T-helper 2 cell (primary cell): ENCODE measurements around the gene NAA38.

ENCODE experiments used
- DNase-seq, 5 experiments: peaks; one replicate each; pipeline versions ENCODE4 v3.0.0 to v3.0.0-alpha.2; 2012 to 2022

Gene NAA38

DNA sequence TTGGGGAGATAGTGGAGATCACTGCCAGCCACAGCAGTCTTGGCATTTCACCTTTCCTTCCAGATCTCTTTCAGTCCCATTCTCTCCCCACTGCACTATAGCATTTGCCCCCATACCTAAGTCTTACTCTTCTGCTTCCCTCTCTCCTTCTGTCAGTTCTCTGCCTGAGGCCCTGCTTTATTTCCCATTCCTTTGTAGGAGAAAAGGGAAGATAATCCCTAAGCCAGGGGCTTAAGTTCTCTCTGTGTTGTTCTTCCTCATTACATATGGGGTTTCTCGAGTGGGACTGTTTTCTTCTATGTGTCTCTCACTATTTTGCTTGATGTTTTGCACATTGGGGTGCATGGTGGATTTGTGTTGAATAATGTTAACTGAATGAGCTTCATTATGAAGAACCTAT lies 16.9 kb downstream of the NAA38 start:
- DNase-seq, result no peak

DNA sequence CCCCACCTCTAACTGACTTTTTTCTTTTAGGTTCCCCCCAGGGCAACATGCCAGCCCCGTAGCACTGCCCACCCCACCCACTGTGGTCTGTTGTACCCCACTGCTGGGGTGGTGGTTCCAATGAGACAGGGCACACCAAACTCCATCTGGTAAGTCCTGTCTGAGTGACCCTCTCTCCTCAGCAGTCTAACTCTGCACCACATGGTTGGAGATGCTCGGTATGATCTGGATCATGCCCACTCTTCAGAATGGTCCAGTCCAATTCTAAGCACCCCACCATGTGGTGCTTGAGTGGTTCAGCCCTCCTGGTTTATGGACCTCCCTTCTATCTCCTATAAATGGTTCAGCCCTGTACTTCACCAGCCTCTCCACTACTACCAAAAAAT lies 17.5 kb downstream of the NAA38 start:
- peak in 1 of 5 experiments; percentile 65 for DNase-seq

DNA sequence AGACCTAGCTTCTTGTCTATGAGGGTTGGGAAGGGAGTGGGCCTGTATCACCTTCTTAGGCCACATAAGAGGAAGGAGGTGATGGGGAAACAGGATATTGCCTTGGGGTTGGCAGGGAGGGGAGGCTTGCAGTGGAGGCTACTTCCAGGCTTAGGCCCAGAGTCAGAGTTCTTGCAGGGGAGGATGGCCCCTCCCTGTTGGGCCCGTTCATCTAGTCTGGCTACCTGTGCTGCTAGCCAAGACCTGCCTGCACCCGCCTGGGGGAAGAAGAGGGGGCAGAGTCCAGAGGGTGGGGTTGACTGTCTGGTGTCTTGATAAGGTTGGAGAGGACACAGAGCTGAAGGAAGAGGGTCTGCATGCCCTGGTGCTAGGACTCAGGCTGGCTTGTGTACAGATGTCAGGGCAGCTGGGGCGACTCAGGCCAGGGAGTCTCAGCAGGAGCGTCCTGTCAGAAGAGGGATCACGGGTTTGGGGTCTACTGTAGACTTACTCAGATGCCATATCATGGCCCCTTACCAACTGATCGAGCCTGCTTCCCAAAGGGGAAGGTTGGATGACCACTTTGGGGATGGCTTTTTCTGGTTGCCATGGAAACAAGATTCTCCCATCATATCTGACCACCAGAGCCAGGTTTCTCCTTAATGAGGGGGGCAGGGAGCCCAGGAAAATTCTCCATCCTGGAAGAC lies 18.0 kb downstream of the NAA38 start:
- DNase-seq, result no peak

DNA sequence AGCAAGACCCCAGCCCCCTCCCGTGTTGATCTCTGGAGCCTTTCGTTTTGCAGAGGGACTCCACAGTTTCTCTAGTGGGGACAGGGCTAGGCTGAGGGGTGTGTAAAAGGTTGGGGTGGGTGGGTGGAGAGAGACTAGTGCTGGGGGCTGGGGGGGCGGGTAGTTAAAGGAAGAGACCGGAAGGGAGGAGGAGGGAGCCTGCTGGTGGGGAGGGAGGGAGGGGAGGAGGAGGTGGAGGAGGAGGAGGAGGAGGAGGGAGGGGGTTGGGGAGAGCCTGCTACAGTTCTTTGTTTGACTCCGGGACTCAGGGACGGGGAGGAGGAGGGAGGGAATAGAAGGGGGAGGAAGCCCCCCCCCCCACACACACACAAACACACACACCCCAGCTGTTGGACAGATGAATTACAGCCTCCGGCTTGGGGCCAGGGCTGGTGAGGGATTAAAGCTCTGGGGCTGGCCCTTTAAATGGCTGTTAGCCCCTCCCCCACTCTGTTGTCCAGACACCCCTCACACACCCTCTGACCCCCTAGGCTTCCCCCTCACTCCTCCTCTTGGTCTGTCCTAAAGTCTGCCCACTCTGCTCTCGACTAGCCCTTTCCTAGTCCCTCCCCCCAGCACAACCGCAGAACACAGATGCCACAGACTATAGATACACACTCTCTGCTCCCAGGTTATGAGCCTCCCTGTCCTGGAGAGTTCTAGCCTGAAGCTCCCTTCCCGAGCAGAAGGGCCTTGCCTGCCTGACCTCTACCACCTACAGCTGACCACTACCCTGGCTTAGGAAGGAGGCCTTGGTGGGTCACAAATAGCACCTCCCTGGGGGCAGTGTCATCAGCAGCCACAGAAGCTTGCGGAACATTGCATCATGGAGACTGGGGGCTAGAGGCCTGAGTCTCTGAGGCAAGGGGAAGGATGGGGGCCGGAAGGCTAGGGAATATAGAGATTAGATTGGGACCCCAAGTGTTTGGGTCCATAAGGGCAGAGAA lies 19.0 kb downstream of the NAA38 start:
- DNase-seq, result peak in 1 of 5 experiments; percentile 32

GRCh38 chr17:7837408-7838088 lies 19.8 kb downstream of the NAA38 start:
- no peak for DNase-seq

- peak in 4 of 5 experiments; percentile 57 to 75 (median 63) for DNase-seq
Observed at GRCh38 chr17:7836596-7837407, 20.6 kb downstream of the NAA38 start.

- peak in 2 of 5 experiments; percentile 56 to 70 for DNase-seq
Observed at GRCh38 chr17:7835814-7836595, 21.4 kb downstream of the NAA38 start.

GRCh38 chr17:7834957-7835813 lies 22.2 kb downstream of the NAA38 start:
- peak; percentile 82 to 92 (median 91) for DNase-seq

DNA sequence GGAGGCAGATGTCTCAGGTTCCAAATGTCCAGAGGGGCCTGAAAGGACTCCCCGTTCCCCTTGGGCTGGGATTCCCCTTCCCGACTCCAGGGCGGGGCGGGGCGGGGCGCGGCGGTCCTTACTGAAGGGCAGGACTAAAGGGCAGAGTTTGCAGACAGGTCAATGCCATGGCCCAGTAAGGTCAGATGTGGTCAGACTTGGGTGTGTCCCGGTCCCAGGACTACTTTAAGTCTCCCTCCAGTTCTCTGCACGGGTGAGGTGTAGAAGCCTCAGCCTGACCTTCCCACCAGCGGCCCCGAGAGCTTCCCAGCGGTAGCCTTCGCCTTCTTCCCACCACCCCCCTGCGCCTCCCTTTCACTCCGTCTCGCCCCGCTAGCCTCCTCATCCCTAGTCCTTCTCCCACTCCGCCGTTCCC lies 22.8 kb downstream of the NAA38 start:
- DNase-seq, result peak in 3 of 5 experiments; percentile 48 to 62 (median 60)

DNA sequence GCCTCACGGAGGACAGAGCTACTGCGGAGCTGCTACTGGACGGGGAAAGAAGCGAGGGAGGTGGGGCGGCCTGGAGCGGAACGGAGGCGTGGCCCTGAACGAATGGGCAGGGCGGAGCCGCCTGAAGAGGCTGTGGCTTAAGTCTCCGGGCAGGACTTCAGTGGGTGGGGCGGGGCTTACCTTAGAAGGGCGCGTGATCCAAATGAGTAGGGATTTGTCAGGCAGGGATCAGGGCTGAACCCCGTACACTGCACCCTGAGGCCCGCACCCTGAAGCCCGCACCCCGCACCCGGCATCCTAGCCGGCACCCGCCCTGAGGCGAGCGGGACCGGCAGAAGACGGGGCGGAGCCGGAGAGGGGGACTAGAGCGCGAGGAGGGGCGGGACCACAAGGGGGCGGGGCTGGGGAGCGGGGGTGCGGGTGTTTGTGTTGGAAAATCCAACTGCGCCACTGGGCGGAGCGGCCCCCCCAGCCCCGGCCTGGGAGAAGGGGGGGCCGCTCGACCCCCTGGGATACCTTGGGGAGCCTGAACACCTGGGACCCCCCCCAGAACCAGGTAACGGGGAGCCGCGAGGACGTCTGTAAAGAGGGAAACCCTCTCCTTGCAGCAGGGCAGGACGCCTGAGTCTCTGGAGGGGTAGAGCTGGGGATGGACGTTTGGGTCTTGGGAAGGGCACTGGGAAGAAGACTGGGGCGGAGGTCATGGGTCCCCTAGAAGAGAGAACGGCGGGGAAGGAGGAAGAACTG lies 23.4 kb downstream of the NAA38 start, which contains the start of gene KDM6B:
TSS of gene KDM6B (plus strand) at position 423 of the 747 bp plus-strand sequence. CDS start 11,338 bp downstream, outside the sequence.
- DNase-seq, result peak; percentile 70 to 93 (median 85)

GRCh38 chr17:7833011-7833794 lies 24.2 kb downstream of the NAA38 start:
- no peak for DNase-seq

DNA sequence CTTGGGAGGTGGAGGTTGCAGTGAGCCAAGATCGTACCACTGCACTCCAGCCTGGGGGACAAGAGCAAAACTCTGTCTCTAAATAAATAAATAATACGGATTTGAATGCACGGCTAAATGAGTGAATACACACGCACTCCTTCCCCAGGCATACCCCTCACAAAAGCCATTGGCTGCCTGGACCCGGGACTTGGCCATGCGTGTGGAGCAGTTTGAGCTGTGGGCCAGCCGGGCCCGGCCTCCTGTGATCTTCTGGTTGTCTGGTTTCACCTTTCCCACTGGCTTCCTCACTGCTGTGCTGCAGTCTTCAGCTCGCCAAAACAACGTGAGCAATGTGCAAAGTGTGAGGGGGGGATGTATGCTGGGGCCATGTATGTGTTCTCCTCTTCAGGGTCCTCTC lies 24.9 kb downstream of the NAA38 start:
- DNase-seq, result no peak

DNA sequence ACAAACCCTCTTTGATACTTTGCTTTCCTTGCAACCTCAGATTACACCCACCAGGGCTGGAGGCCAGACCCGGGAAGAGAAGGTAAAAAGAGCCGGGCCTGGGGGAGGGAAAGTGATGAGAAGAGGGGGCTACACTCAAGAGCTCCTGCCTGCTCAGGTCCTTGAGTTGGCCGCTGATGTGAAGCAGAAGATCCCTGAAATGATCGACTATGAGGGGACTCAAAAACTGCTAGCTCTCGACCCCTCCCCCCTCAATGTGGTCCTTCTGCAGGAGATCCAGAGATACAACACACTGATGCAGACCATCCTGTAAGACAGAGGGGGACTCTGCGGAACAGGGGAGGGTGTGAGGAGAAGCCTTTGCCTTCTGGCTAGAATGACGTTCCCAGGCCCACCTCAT lies 26.1 kb downstream of the NAA38 start:
- DNase-seq, result no peak

DNA sequence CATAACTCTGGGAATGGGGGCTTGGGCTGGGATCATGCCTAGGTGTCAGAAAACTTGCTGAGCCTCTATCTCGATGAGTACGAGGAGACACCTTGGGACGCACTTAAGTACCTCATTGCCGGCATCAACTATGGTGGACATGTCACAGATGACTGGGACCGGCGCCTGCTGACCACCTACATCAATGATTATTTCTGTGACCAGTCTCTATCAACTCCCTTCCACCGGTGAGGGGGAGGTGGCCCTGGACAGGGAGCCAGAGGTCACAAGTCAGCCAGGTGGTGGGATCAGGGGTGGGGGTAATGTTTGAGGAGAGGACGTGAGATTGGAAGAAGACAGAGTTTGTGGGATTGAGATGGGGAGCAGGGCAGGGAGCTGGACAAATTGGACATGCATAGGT lies 26.7 kb downstream of the NAA38 start:
- DNase-seq, result no peak

- DNase-seq, result no peak
Observed at GRCh38 chr17:7825206-7825990, 32.0 kb downstream of the NAA38 start.

DNA sequence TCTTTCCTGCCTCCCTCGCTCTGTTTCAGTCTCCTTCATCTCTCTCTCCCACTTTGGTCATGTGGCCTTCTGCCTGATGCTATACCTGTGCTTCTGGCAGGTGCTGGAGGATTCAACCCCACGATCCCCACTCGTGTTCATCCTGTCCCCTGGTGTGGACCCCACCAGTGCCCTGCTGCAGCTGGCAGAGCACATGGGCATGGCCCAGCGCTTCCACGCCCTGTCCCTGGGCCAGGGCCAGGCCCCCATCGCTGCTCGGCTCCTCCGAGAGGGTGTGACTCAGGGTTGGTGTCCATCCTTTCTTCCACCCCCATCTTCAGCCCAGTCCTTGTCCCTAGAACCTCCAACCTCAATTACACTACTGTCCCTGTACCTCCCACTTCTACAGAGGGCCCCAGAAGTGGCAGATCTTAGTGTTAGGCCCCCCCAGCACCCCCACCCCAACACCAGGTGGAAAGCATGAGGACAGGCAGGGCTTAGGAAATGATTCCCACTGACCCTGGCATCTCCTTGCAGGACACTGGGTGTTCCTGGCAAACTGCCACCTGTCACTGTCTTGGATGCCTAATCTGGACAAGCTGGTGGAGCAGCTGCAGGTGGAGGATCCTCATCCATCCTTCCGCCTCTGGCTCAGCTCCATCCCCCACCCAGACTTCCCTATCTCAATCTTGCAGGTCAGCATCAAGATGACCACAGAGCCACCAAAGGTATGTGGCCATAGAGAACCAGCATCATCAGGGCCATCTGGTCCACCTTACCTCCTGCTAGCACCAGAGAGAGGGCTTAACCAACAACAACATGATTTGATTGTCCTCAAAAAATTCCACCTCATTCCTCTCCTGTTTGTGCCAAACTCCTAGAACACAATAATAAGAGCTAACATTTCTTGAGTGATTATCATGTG lies 33.1 kb downstream of the NAA38 start:
- no peak for DNase-seq

DNA sequence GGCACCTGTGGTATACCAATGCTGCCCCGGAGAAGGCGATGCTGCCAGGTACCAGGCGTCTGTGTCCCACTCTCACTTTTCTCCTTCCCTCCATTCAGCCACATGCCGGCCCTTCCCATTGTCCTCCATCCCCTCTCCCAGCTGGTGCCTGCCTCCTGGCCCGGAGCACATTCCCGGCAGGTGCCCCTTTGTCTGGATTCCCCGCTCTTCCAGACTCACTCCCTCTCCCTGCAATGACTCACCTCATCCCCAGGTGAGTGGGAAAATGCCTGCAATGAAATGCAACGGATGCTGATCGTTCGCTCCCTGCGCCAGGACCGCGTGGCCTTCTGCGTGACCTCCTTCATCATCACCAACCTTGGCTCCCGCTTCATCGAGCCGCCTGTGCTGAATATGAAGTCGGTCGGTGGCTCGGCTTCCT lies 33.8 kb downstream of the NAA38 start:
- no peak for DNase-seq
